ENCODE measurements around the gene CEP76.

GRCh38 chr18:12679183-12679786, 23.2 kb downstream of the CEP76 start:
- TF ChIP-seq POU6F1 (CRISPR knock-in tag; IDR thresholded peaks at IDR 0.05; ENCODE audit: borderline replicate concordance, low read depth) (no peak), PATZ1 (CRISPR knock-in tag; IDR thresholded peaks at IDR 0.05; ENCODE audit: borderline replicate concordance) (no peak), ZNF8 (CRISPR knock-in tag; IDR thresholded peaks at IDR 0.05) (no peak), ZFP30 (CRISPR knock-in tag; IDR thresholded peaks at IDR 0.05) (no peak), ZNF565 (CRISPR knock-in tag; conservative IDR thresholded peaks at IDR 0.05; ENCODE audit: low read depth) (no peak), ARNTL (CRISPR knock-in tag; IDR thresholded peaks at IDR 0.05; ENCODE audit: borderline replicate concordance, low read depth) (no peak), CSDC2 (CRISPR knock-in tag; IDR thresholded peaks at IDR 0.05) (no peak), GLIS3 (CRISPR knock-in tag; IDR thresholded peaks at IDR 0.05) (no peak), CSRNP3 (CRISPR knock-in tag; IDR thresholded peaks at IDR 0.05) (no peak), ESRRG (CRISPR knock-in tag; IDR thresholded peaks at IDR 0.05) (no peak), TSHZ2 (CRISPR knock-in tag; IDR thresholded peaks at IDR 0.05) (no peak)

Data from SK-N-SH treated with all-trans-retinoic acid at 6 μM for 48 hours (cell line).